Panc1 (cell line): ENCODE results near the gene GADL1. TPM values are rescaled to one million over a fixed set of nuclear protein-coding genes. Genes with fewer than 3 reads are reported as not detected.

Experiments used
- ATAC-seq: fragments of 200-7000 bp; cut with Tn5 transposase; 2 replicates; pipeline ENCODE4 v1.9.1; 2020; ENCODE audit warnings: mild to moderate bottlenecking, moderate library complexity
- BruUV-seq: library from RNA; stranded (reverse); fragments of 400-500 nt; replicated peaks from 2 replicates; lab custom pipeline; 2021; lab: Mats Ljungman, UMichigan
- CTCF ChIA-PET: fragments of 300-600 bp; sonication (Branson Sonifier 250); formaldehyde crosslinking; loops from one replicate; lab custom pipeline; 2022; ENCODE audit warnings: antibody characterized with exemption; lab: Charles Lee
- POLR2A ChIA-PET: fragments of 300-600 bp; sonication (Branson Sonifier 250); formaldehyde crosslinking; loops from one replicate; lab custom pipeline; 2022; ENCODE audit warnings: antibody characterized with exemption; lab: Charles Lee
- DNase-seq: peaks from one replicate; pipeline ENCODE4 v3.0.0-alpha.2; 2010; ENCODE audit warnings: low read depth, low spot score
- H3K27ac ChIP-seq: 2 replicates; pipeline ENCODE4 v1.5.1; 2011; ENCODE audit warnings: mild to moderate bottlenecking, low read length, inconsistent platforms
- H3K27me3 ChIP-seq: fragments of 200-500 bp; sonication (Bioruptor generic); 2 replicates; pipeline ENCODE4 v1.6.0; 2014; ENCODE audit warnings: low read length, inconsistent platforms; ENCODE audit not compliant: control insufficient read depth, insufficient read depth
- H3K36me3 ChIP-seq: fragments of 200-500 bp; sonication (Bioruptor generic); 2 replicates; pipeline ENCODE4 v1.5.1; 2014; ENCODE audit warnings: inconsistent platforms, mild to moderate bottlenecking, low read length, moderate library complexity; ENCODE audit not compliant: control insufficient read depth, insufficient read depth
- H3K4me1 ChIP-seq: 2 replicates; pipeline ENCODE4 v1.5.1; 2011; ENCODE audit warnings: inconsistent platforms, mild to moderate bottlenecking, low read length, moderate library complexity; ENCODE audit not compliant: control insufficient read depth, insufficient read depth
- H3K4me3 ChIP-seq, 2 experiments: 2 replicates each; pipeline ENCODE4 v1.5.1; 2011 to 2012; ENCODE audit warnings: low read depth in 2 of 2, low read length in 2 of 2, mild to moderate bottlenecking in 2 of 2, inconsistent platforms in 1 of 2, moderate library complexity in 1 of 2
- H3K9me3 ChIP-seq: fragments of 200-500 bp; sonication (Bioruptor generic); 2 replicates; pipeline ENCODE4 v1.5.1; 2014; ENCODE audit warnings: low read depth, mild to moderate bottlenecking, inconsistent platforms, low read length, moderate library complexity; ENCODE audit not compliant: control insufficient read depth, insufficient read depth
- CTCF ChIP-seq: fragments of 450-650 bp; IDR thresholded peaks from 2 replicates; pipeline ENCODE4 v1.5.1; 2017; ENCODE audit warnings: mild to moderate bottlenecking
- POLR2AphosphoS5 ChIP-seq: IDR thresholded peaks from 2 replicates; pipeline ENCODE4 v1.6.1; 2012; ENCODE audit warnings: mild to moderate bottlenecking, low read depth, low read length, moderate library complexity
- REST ChIP-seq, 2 experiments: IDR thresholded peaks; 2 replicates each; pipeline ENCODE4 v1.6.1; 2011 to 2012; ENCODE audit warnings: low read depth in 2 of 2, control low read depth in 1 of 2, low read length in 1 of 2, mild to moderate bottlenecking in 1 of 2, moderate library complexity in 1 of 2; ENCODE audit not compliant: insufficient read depth in 1 of 2
- SIN3A ChIP-seq: IDR thresholded peaks from 2 replicates; pipeline ENCODE4 v1.6.1; 2012; ENCODE audit warnings: low read depth, mild to moderate bottlenecking, low read length, moderate library complexity, borderline replicate concordance; ENCODE audit not compliant: insufficient read depth
- TCF7L2 ChIP-seq: IDR thresholded peaks from 2 replicates; pipeline ENCODE4 v1.6.1; 2011; ENCODE audit warnings: mild to moderate bottlenecking, low read depth, low read length, inconsistent platforms
- in situ Hi-C: cut with HindIII; loops from 2 replicates; pipeline ENCODE4 v1.10.0; 2016; ENCODE audit warnings: low sequenced_read_pairs, low pct_unique_long_range_greater_than_20kb
- intact Hi-C: fragments of 100-400 bp; cut with micrococcal nuclease; formaldehyde crosslinking; loops from one replicate; pipeline ENCODE4 v1.10.0; 2022; ENCODE audit not compliant: unreplicated experiment
- total RNA-seq: library from RNA; stranded (reverse); gene quantifications from one replicate; pipeline ENCODE4 v1.2.1, GENCODE V29; 2021; ENCODE audit not compliant: unreplicated experiment

The GADL1 gene
- total RNA-seq, 1 experiment from 2014 or later: not detected

GRCh38 chr3:30858894-30859389 is 35.5 kb downstream of the GADL1 start:
- H3K9me3 ChIP-seq: no peaks in the 10 kb centered on the region
- no peaks in the 10 kb centered on the region for H3K27me3 ChIP-seq
- CTCF ChIA-PET: no interaction called here
- no peak overlapping the region for H3K4me3 ChIP-seq
- in situ Hi-C loops: no loop called here
- no peak overlapping the region for H3K27ac ChIP-seq
- intact Hi-C loops: no loop called here
- POLR2A ChIA-PET: no interaction called here
- H3K4me1 ChIP-seq: no peaks in the 10 kb centered on the region
- H3K36me3 ChIP-seq: no peaks in the 10 kb centered on the region
- no peak for TF ChIP-seq CTCF
- TF ChIP-seq POLR2AphosphoS5: no peak
- no peak for TF ChIP-seq REST (IDR thresholded peaks at IDR 0.05; ENCODE audit: insufficient read depth in 1 of 2, low read depth in 2 of 2, low read length in 1 of 2)
- TF ChIP-seq TCF7L2: no peak
- no peak for TF ChIP-seq SIN3A
- no TSS peak for BruUV-seq
- ATAC-seq (no peak), DNase-seq (no peak)

- Histone ChIP-seq H3K27ac (no peak overlapping the region), H3K4me1 (no peaks in the 10 kb centered on the region), H3K4me3 (no peak overlapping the region), H3K9me3 (no peaks in the 10 kb centered on the region), H3K27me3 (no peaks in the 10 kb centered on the region), H3K36me3 (no peaks in the 10 kb centered on the region)
- no TSS peak for BruUV-seq
- intact Hi-C loops (no loop called here), in situ Hi-C loops (no loop called here)
- no peak for TF ChIP-seq SIN3A
- TF ChIP-seq POLR2AphosphoS5: no peak
- TF ChIP-seq REST (IDR thresholded peaks at IDR 0.05; ENCODE audit: insufficient read depth in 1 of 2, low read depth in 2 of 2, low read length in 1 of 2): no peak
- no peak for TF ChIP-seq CTCF
- TF ChIP-seq TCF7L2: no peak
- ChIA-PET POLR2A (no interaction called here), CTCF (no interaction called here)
- no peak for DNase-seq
- ATAC-seq: no peak
Measured at GRCh38 chr3:30855400-30856292, 38.8 kb downstream of the GADL1 start.
